ENCODE data around the gene PPP2R3B.
"Not testable (repeated sequence)": the region's sequence is repeated elsewhere in the genome, so short reads cannot be mapped to it uniquely, and the experiment has no call there.

PPP2R3B gene

GRCh38 chrX:331825-332495 lies 54.7 kb downstream of the PPP2R3B start:
- no peak overlapping the region for H3K4me2 ChIP-seq (ENCODE audit: insufficient read depth, low read length)

GRCh38 chrX:331151-331824 lies 55.4 kb downstream of the PPP2R3B start:
- no peak overlapping the region for H3K9ac ChIP-seq (ENCODE audit: low read depth, low read length)
- no peaks in the 10 kb centered on the region for H3K79me2 ChIP-seq (ENCODE audit: insufficient read depth, low read length)
- peaks cover 35% of the 10 kb centered on the region for H3K36me3 ChIP-seq (ENCODE audit: insufficient read depth, low read length)
- H3K4me2 ChIP-seq (ENCODE audit: insufficient read depth, low read length), result no peak overlapping the region
- peaks cover 7% of the 10 kb centered on the region for H4K20me1 ChIP-seq (ENCODE audit: insufficient read depth, low read length)
- no peak overlapping the region for H3K27ac ChIP-seq (ENCODE audit: low read length)
- DNase-seq, result no peak
- peak; percentile 59 for ATAC-seq (ENCODE audit: insufficient read depth, low read depth)
- H3K4me3 ChIP-seq (ENCODE audit: low read depth in 1 of 2, low read length in 2 of 2), result no peak overlapping the region
- TF ChIP-seq CTCF (IDR thresholded peaks at IDR 0.05; ENCODE audit: borderline replicate concordance, extremely low read depth, low read length, poor library complexity, severe bottlenecking) (no peak), EZH2 (IDR thresholded peaks at IDR 0.05; ENCODE audit: borderline replicate concordance, low read depth, low read length, severe bottlenecking) (no peak)
- H2AFZ ChIP-seq (ENCODE audit: low read depth, low read length), result no peak overlapping the region
- no peaks in the 10 kb centered on the region for H3K9me3 ChIP-seq (ENCODE audit: insufficient read depth, low read length, severe bottlenecking)
- no peaks in the 10 kb centered on the region for H3K27me3 ChIP-seq (ENCODE audit: insufficient read depth, low read length, poor library complexity)
- H3K4me1 ChIP-seq (ENCODE audit: insufficient read depth, low read length), result no peaks in the 10 kb centered on the region

More at GRCh38 chrX:331825-332495, 54.7 kb downstream of the PPP2R3B start:
- DNase-seq (no peak), ATAC-seq (ENCODE audit: insufficient read depth, low read depth) (peak; percentile 20)
- Histone ChIP-seq H3K36me3 (ENCODE audit: insufficient read depth, low read length) (peaks cover 36% of the 10 kb centered on the region), H3K9me3 (ENCODE audit: insufficient read depth, low read length, severe bottlenecking) (no peaks in the 10 kb centered on the region), H3K4me1 (ENCODE audit: insufficient read depth, low read length) (no peaks in the 10 kb centered on the region), H3K27ac (ENCODE audit: low read length) (no peak overlapping the region), H4K20me1 (ENCODE audit: insufficient read depth, low read length) (peaks cover 7% of the 10 kb centered on the region), H3K27me3 (ENCODE audit: insufficient read depth, low read length, poor library complexity) (no peaks in the 10 kb centered on the region), H3K79me2 (ENCODE audit: insufficient read depth, low read length) (no peaks in the 10 kb centered on the region), H2AFZ (ENCODE audit: low read depth, low read length) (no peak overlapping the region), H3K4me3 (ENCODE audit: low read depth in 1 of 2, low read length in 2 of 2) (no peak overlapping the region), H3K9ac (ENCODE audit: low read depth, low read length) (no peak overlapping the region)
- no peak for TF ChIP-seq CTCF (IDR thresholded peaks at IDR 0.05; ENCODE audit: borderline replicate concordance, extremely low read depth, low read length, poor library complexity, severe bottlenecking)
- TF ChIP-seq EZH2 (IDR thresholded peaks at IDR 0.05; ENCODE audit: borderline replicate concordance, low read depth, low read length, severe bottlenecking), result no peak

- DNase-seq, result no peak
- Histone ChIP-seq H3K4me1 (ENCODE audit: insufficient read depth, low read length) (no peaks in the 10 kb centered on the region), H3K9ac (ENCODE audit: low read depth, low read length) (no peak overlapping the region), H3K4me3 (ENCODE audit: low read depth in 1 of 2, low read length in 2 of 2) (no peak overlapping the region), H4K20me1 (ENCODE audit: insufficient read depth, low read length) (peaks cover 7% of the 10 kb centered on the region), H3K9me3 (ENCODE audit: insufficient read depth, low read length, severe bottlenecking) (no peaks in the 10 kb centered on the region), H3K79me2 (ENCODE audit: insufficient read depth, low read length) (no peaks in the 10 kb centered on the region), H3K27ac (ENCODE audit: low read length) (no peak overlapping the region), H2AFZ (ENCODE audit: low read depth, low read length) (no peak overlapping the region), H3K36me3 (ENCODE audit: insufficient read depth, low read length) (peaks cover 31% of the 10 kb centered on the region), H3K4me2 (ENCODE audit: insufficient read depth, low read length) (no peak overlapping the region), H3K27me3 (ENCODE audit: insufficient read depth, low read length, poor library complexity) (no peaks in the 10 kb centered on the region)
- TF ChIP-seq CTCF (IDR thresholded peaks at IDR 0.05; ENCODE audit: borderline replicate concordance, extremely low read depth, low read length, poor library complexity, severe bottlenecking), result no peak
- no peak for TF ChIP-seq EZH2 (IDR thresholded peaks at IDR 0.05; ENCODE audit: borderline replicate concordance, low read depth, low read length, severe bottlenecking)
- ATAC-seq (ENCODE audit: insufficient read depth, low read depth), result peak; percentile 13; the same call in 2 of the 3 replicates
Measured at GRCh38 chrX:330726-331150, 56.0 kb downstream of the PPP2R3B start.

GRCh38 chrX:330141-330725 lies 56.5 kb downstream of the PPP2R3B start:
- not testable (repeated sequence) for H2AFZ ChIP-seq (ENCODE audit: low read depth, low read length); H3K27ac ChIP-seq (ENCODE audit: low read length); H3K79me2 ChIP-seq (ENCODE audit: insufficient read depth, low read length); H3K4me1 ChIP-seq (ENCODE audit: insufficient read depth, low read length); H3K27me3 ChIP-seq (ENCODE audit: insufficient read depth, low read length, poor library complexity); H4K20me1 ChIP-seq (ENCODE audit: insufficient read depth, low read length); H3K9me3 ChIP-seq (ENCODE audit: insufficient read depth, low read length, severe bottlenecking); H3K9ac ChIP-seq (ENCODE audit: low read depth, low read length); H3K4me2 ChIP-seq (ENCODE audit: insufficient read depth, low read length); DNase-seq; H3K4me3 ChIP-seq (ENCODE audit: low read depth in 1 of 2, low read length in 2 of 2)
- H3K36me3 ChIP-seq (ENCODE audit: insufficient read depth, low read length), result peaks cover 27% of the 10 kb centered on the region
- peak; percentile 15 for ATAC-seq (ENCODE audit: insufficient read depth, low read depth)

All from DND-41 (cell line).